KMS-11 (cell line): ENCODE measurements around the gene ULK4.
"Not testable (repeated sequence)": the region's sequence is repeated elsewhere in the genome, so short reads cannot be mapped to it uniquely, and the experiment has no call there.

Experiments
- H2AFZ ChIP-seq: fragments of 200-600 bp; sonication (generic); 2 replicates; pipeline ENCODE4 v1.6.1; 2016; ENCODE audit warnings: antibody characterized with exemption, mixed run types, low read depth
- H3K27ac ChIP-seq: fragments of 200-600 bp; sonication (generic); 2 replicates; pipeline ENCODE4 v1.6.1; 2016; ENCODE audit warnings: mild to moderate bottlenecking, mixed run types
- H3K27me3 ChIP-seq: fragments of 200-600 bp; sonication (generic); 2 replicates; pipeline ENCODE4 v1.6.1; 2017; ENCODE audit warnings: mild to moderate bottlenecking, low read depth, mixed run types, moderate library complexity; ENCODE audit not compliant: insufficient read depth
- H3K36me3 ChIP-seq: fragments of 200-600 bp; sonication (generic); 2 replicates; pipeline ENCODE4 v1.6.1; 2017; ENCODE audit warnings: mild to moderate bottlenecking, mixed run types; ENCODE audit not compliant: insufficient read depth
- H3K4me1 ChIP-seq: fragments of 200-600 bp; sonication (generic); 2 replicates; pipeline ENCODE4 v1.6.1; 2016; ENCODE audit warnings: mild to moderate bottlenecking, low read depth, mixed run types; ENCODE audit not compliant: poor library complexity, severe bottlenecking
- H3K4me2 ChIP-seq: fragments of 200-600 bp; sonication (generic); 2 replicates; pipeline ENCODE4 v1.7.0; 2016; ENCODE audit warnings: mild to moderate bottlenecking, mixed run types
- H3K4me3 ChIP-seq: fragments of 200-600 bp; sonication (generic); IDR thresholded peaks from 2 replicates; pipeline ENCODE4 v1.6.1; 2017; ENCODE audit warnings: low read depth, low read length, mixed read lengths; ENCODE audit not compliant: insufficient read depth
- H3K79me2 ChIP-seq: fragments of 200-600 bp; sonication (generic); 2 replicates; pipeline ENCODE4 v1.6.1; 2016; ENCODE audit warnings: low read depth, mixed run types; ENCODE audit not compliant: insufficient read depth
- H3K9ac ChIP-seq: fragments of 200-600 bp; sonication (generic); 2 replicates; pipeline ENCODE4 v1.6.1; 2016; ENCODE audit warnings: mild to moderate bottlenecking, mixed run types
- H4K20me1 ChIP-seq: fragments of 200-600 bp; sonication (generic); 2 replicates; pipeline ENCODE4 v1.6.1; 2016; ENCODE audit warnings: mild to moderate bottlenecking, mixed run types; ENCODE audit not compliant: insufficient read depth
- CTCF ChIP-seq: fragments of 200-600 bp; sonication (generic); conservative IDR thresholded peaks from 2 replicates; pipeline ENCODE4 v1.6.1; 2017; ENCODE audit warnings: low read depth, mild to moderate bottlenecking, antibody characterized with exemption, low read length, moderate library complexity, mixed read lengths

ULK4 gene

DNA sequence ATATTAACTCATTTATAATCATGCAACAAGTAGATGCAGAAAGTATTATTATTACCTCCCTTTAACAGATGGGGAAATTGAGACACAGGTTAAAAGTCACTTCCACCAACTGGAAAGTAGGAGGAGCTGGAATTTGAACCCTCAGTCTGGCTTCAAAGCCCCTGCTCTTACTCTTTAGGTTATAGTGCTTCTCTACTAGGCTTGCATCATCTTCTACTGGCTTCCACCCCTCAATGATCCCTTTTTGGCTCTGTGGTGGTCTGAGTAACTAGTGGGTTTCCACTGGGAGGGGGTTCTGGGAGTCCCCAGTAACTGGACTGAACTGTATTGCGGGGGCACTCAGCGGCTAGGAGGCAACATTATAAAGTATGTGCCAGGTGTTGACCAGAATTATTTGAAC lies 671.6 kb downstream of the ULK4 start:
- Histone ChIP-seq H3K36me3 (no peaks in the 10 kb centered on the region), H3K27ac (no peak overlapping the region), H3K4me2 (no peak overlapping the region), H2AFZ (no peak overlapping the region), H3K27me3 (no peaks in the 10 kb centered on the region), H3K9ac (no peak overlapping the region), H3K4me3 (no peak overlapping the region), H3K4me1 (no peaks in the 10 kb centered on the region), H4K20me1 (no peaks in the 10 kb centered on the region), H3K79me2 (no peaks in the 10 kb centered on the region)
- no peak for TF ChIP-seq CTCF

- Histone ChIP-seq H3K36me3 (no peaks in the 10 kb centered on the region), H3K9ac (no peak overlapping the region), H3K27me3 (no peaks in the 10 kb centered on the region), H3K4me2 (no peak overlapping the region), H3K4me1 (no peaks in the 10 kb centered on the region), H3K79me2 (no peaks in the 10 kb centered on the region), H3K4me3 (no peak overlapping the region), H3K27ac (no peak overlapping the region), H2AFZ (no peak overlapping the region), H4K20me1 (no peaks in the 10 kb centered on the region)
- TF ChIP-seq CTCF = no peak
Observed at GRCh38 chr3:41288785-41289184, 673.1 kb downstream of the ULK4 start.

DNA sequence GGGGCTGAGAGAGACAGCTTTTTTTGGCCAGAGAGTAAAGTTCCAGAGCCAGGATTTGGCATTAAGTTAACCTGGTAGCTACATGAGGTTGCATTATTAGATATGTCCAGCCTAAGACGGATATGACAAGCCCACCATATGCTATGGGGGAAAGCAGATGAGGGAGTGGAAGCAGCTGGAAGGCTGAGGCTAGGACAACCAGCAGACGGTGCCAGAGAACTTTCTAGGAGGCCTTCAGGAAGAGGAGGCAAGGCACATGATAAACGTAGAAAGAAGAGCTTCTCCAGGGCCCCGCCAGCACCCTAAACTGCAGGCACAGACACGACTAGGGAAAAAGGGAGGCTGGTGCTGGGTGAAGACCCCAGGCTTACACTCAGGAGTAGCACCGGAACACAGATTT lies 675.6 kb downstream of the ULK4 start:
- no peak overlapping the region for H2AFZ ChIP-seq

DNA sequence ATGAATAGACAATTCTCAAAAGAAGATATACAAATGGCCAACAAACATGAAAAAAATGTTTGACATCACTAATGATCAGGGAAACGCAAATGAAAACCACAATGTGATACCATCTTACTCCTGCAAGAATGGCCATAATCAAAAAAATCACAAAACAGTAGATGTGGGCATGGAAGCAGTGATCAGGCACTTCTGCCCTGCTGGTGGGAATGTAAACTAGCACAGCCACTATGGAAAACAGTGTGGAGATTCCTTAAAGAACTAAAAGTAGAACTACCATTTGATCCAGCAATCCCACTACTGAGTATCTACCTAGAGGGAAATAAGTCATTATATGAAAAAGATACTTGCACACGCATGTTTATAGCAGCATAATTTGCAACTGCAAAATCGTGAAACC lies 677.0 kb downstream of the ULK4 start:
- H3K9ac ChIP-seq, H3K4me3 ChIP-seq, H2AFZ ChIP-seq, H3K27me3 ChIP-seq, H3K27ac ChIP-seq, H3K36me3 ChIP-seq, H4K20me1 ChIP-seq, H3K4me2 ChIP-seq, H3K79me2 ChIP-seq, H3K4me1 ChIP-seq: not testable (repeated sequence)

More for the DNA sequence above, 675.6 kb downstream of the ULK4 start:
- H3K27me3 ChIP-seq = no peaks in the 10 kb centered on the region
- no peaks in the 10 kb centered on the region for H3K79me2 ChIP-seq
- H3K9ac ChIP-seq = no peak overlapping the region
- no peaks in the 10 kb centered on the region for H3K36me3 ChIP-seq
- H3K4me2 ChIP-seq = no peak overlapping the region
- no peak overlapping the region for H3K27ac ChIP-seq
- H3K4me1 ChIP-seq = no peaks in the 10 kb centered on the region
- TF ChIP-seq CTCF = no peak
- no peaks in the 10 kb centered on the region for H4K20me1 ChIP-seq
- H3K4me3 ChIP-seq = no peak overlapping the region

- no peak for TF ChIP-seq CTCF
- Histone ChIP-seq H3K27me3 (no peaks in the 10 kb centered on the region), H3K27ac (no peak overlapping the region), H3K4me3 (no peak overlapping the region), H2AFZ (no peak overlapping the region), H3K9ac (no peak overlapping the region), H3K79me2 (no peaks in the 10 kb centered on the region), H4K20me1 (no peaks in the 10 kb centered on the region), H3K36me3 (no peaks in the 10 kb centered on the region), H3K4me2 (no peak overlapping the region), H3K4me1 (no peaks in the 10 kb centered on the region)
Observed at GRCh38 chr3:41277790-41278465, 684.0 kb downstream of the ULK4 start.
